HEK293 (cell line): ENCODE results near the gene PLCL2.

Experiments used
- CTCF ChIA-PET: fragments of 350-600 bp; formaldehyde crosslinking; extraction: SDS; loops from one replicate; lab custom pipeline; 2021; ENCODE audit warnings: antibody characterized with exemption; lab: Yijun Ruan, JAX
- POLR2A ChIA-PET: fragments of 300-600 bp; formaldehyde crosslinking; extraction: SDS; loops from one replicate; lab custom pipeline; 2020; ENCODE audit warnings: antibody characterized with exemption, inconsistent platforms; lab: Yijun Ruan, JAX
- H3K27ac ChIP-seq: fragments of 200-500 bp; sonication (Bioruptor generic); 2 replicates; pipeline ENCODE4 v1.5.1; 2014; ENCODE audit warnings: low read depth, low read length, control low read depth, inconsistent platforms; ENCODE audit errors: extremely low read depth
- H3K36me3 ChIP-seq, 2 experiments: fragments of 200-500 bp in 1 of 2; sonication (Bioruptor generic) in 1 of 2; 1 replicate in 1 of 2; 2 replicates in 1 of 2; pipeline ENCODE4 v1.5.1; 2014 to 2017; ENCODE audit warnings: inconsistent platforms in 2 of 2, low read length in 2 of 2; ENCODE audit not compliant: control insufficient read depth in 2 of 2, insufficient read depth in 1 of 2
- H3K4me1 ChIP-seq: fragments of 200-500 bp; sonication (Bioruptor generic); 2 replicates; pipeline ENCODE4 v1.5.1; 2014; ENCODE audit warnings: mild to moderate bottlenecking, low read length, inconsistent platforms; ENCODE audit not compliant: control insufficient read depth, insufficient read depth
- H3K4me3 ChIP-seq: 2 replicates; pipeline ENCODE4 v1.5.1; 2011; ENCODE audit warnings: low read depth, mild to moderate bottlenecking, control low read depth, low read length, moderate library complexity
- H3K9me3 ChIP-seq: fragments of 200-500 bp; sonication (Bioruptor generic); 2 replicates; pipeline ENCODE4 v1.5.1; 2014; ENCODE audit warnings: low read depth, low read length, inconsistent platforms; ENCODE audit not compliant: control insufficient read depth, insufficient read depth
- OSR2 ChIP-seq: fragments of 450-650 bp; formaldehyde crosslinking; IDR thresholded peaks from 2 replicates; pipeline ENCODE4 v1.5.1; 2016; ENCODE audit warnings: missing biosample characterization, missing genetic modification characterization
- SALL2 ChIP-seq: fragments of 450-650 bp; formaldehyde crosslinking; IDR thresholded peaks from 2 replicates; pipeline ENCODE4 v1.5.0; 2017; ENCODE audit warnings: missing biosample characterization, mild to moderate bottlenecking, missing genetic modification characterization, borderline replicate concordance
- SCRT2 ChIP-seq: fragments of 450-650 bp; formaldehyde crosslinking; IDR thresholded peaks from 2 replicates; pipeline ENCODE4 v1.5.1; 2016; ENCODE audit warnings: missing biosample characterization, missing genetic modification characterization
- ZBTB48 ChIP-seq: fragments of 450-650 bp; formaldehyde crosslinking; IDR thresholded peaks from 2 replicates; pipeline ENCODE4 v1.5.1; 2016; ENCODE audit warnings: missing biosample characterization, missing genetic modification characterization
- ZFHX2 ChIP-seq: fragments of 450-650 bp; formaldehyde crosslinking; conservative IDR thresholded peaks from 2 replicates; pipeline ENCODE4 v1.5.1; 2016; ENCODE audit warnings: missing biosample characterization, missing genetic modification characterization
- ZNF121 ChIP-seq: fragments of 450-650 bp; formaldehyde crosslinking; IDR thresholded peaks from 2 replicates; pipeline ENCODE4 v1.5.1; 2016; ENCODE audit warnings: missing biosample characterization, missing genetic modification characterization
- ZNF174 ChIP-seq: fragments of 450-650 bp; formaldehyde crosslinking; IDR thresholded peaks from 2 replicates; pipeline ENCODE4 v1.5.0; 2017; ENCODE audit warnings: missing biosample characterization, mild to moderate bottlenecking, missing genetic modification characterization
- ZNF24 ChIP-seq: fragments of 450-650 bp; formaldehyde crosslinking; IDR thresholded peaks from 2 replicates; pipeline ENCODE4 v1.5.1; 2016; ENCODE audit warnings: missing biosample characterization, missing genetic modification characterization
- ZNF266 ChIP-seq: fragments of 450-650 bp; formaldehyde crosslinking; IDR thresholded peaks from 2 replicates; pipeline ENCODE4 v1.5.1; 2016; ENCODE audit warnings: missing biosample characterization, missing genetic modification characterization, low read depth
- ZNF37A ChIP-seq: fragments of 450-650 bp; IDR thresholded peaks from 2 replicates; pipeline ENCODE4 v1.5.1; 2018; ENCODE audit warnings: missing biosample characterization, missing genetic modification characterization
- ZNF521 ChIP-seq: fragments of 450-650 bp; formaldehyde crosslinking; IDR thresholded peaks from 2 replicates; pipeline ENCODE4 v1.5.1; 2017; ENCODE audit warnings: missing biosample characterization, mild to moderate bottlenecking, missing genetic modification characterization
- ZNF571 ChIP-seq: fragments of 450-650 bp; formaldehyde crosslinking; IDR thresholded peaks from 2 replicates; pipeline ENCODE4 v1.5.0; 2017; ENCODE audit warnings: missing biosample characterization, missing genetic modification characterization
- ZNF621 ChIP-seq: fragments of 450-650 bp; formaldehyde crosslinking; IDR thresholded peaks from 2 replicates; pipeline ENCODE4 v1.5.1; 2017; ENCODE audit warnings: missing biosample characterization, missing genetic modification characterization
- ZNF629 ChIP-seq: fragments of 450-650 bp; formaldehyde crosslinking; IDR thresholded peaks from 2 replicates; pipeline ENCODE4 v1.5.1; 2017; ENCODE audit warnings: missing biosample characterization, missing genetic modification characterization
- ZNF654 ChIP-seq: fragments of 450-650 bp; formaldehyde crosslinking; IDR thresholded peaks from 2 replicates; pipeline ENCODE4 v1.5.1; 2016; ENCODE audit warnings: low read depth, missing biosample characterization, missing genetic modification characterization
- ZNF660 ChIP-seq: fragments of 450-650 bp; IDR thresholded peaks from 2 replicates; pipeline ENCODE4 v1.5.1; 2018; ENCODE audit warnings: missing biosample characterization, mild to moderate bottlenecking, missing genetic modification characterization
- ZNF664 ChIP-seq: fragments of 450-650 bp; formaldehyde crosslinking; IDR thresholded peaks from 2 replicates; pipeline ENCODE4 v1.5.1; 2016; ENCODE audit warnings: missing biosample characterization, missing genetic modification characterization
- ZNF670 ChIP-seq: fragments of 450-650 bp; formaldehyde crosslinking; IDR thresholded peaks from 2 replicates; pipeline ENCODE4 v1.5.1; 2016; ENCODE audit warnings: missing biosample characterization, missing genetic modification characterization, low read depth
- TF ChIP-seq, protein P1 (sequence below): sonication (generic); formaldehyde crosslinking; IDR thresholded peaks from 2 replicates; pipeline ENCODE4 v1.8.1; 2022; ENCODE audit warnings: mild to moderate bottlenecking, moderate library complexity, missing genetic modification reagents
- TF ChIP-seq, protein P2 (sequence below): fragments of 450-650 bp; formaldehyde crosslinking; IDR thresholded peaks from 2 replicates; pipeline ENCODE4 v1.5.1; 2017; ENCODE audit warnings: missing biosample characterization, missing genetic modification characterization
- TF ChIP-seq, protein P3 (sequence below): fragments of 450-650 bp; IDR thresholded peaks from 2 replicates; pipeline ENCODE4 v1.5.1; 2018; ENCODE audit warnings: missing biosample characterization, missing genetic modification characterization
- TF ChIP-seq, protein P4 (sequence below): fragments of 450-650 bp; formaldehyde crosslinking; IDR thresholded peaks from 2 replicates; pipeline ENCODE4 v1.5.1; 2016; ENCODE audit warnings: missing biosample characterization, missing genetic modification characterization, low read depth
- TF ChIP-seq, protein P5 (sequence below): fragments of 450-650 bp; formaldehyde crosslinking; IDR thresholded peaks from 2 replicates; pipeline ENCODE4 v1.5.1; 2016; ENCODE audit warnings: missing biosample characterization, missing genetic modification characterization

Gene PLCL2

DNA sequence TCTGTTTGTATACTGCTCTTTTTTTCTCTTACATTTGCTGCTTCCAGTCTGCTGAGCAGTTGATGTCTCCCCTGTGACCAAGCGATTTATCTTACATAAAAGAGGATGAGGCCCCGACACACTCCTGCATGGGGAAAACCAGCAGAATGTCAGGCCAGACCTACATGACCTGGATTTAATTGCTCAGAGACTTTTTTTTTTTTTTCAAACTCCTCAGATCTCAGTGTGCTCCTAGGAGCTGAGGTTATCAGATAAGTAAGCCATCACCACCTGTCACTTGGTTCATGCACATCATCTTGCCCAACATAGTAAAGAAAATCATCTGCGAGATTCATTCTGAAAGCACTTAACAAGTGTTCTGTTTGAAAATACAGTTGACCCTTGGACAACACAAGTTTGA is 163.1 kb downstream of the PLCL2 start:
- Histone ChIP-seq H3K27ac (no peak overlapping the region), H3K4me1 (no peaks in the 10 kb centered on the region), H3K36me3 (no peaks in the 10 kb centered on the region), H3K9me3 (no peaks in the 10 kb centered on the region; the same call in 1 of the 2 replicates), H3K4me3 (no peak overlapping the region)
- ChIA-PET CTCF (no interaction called here), POLR2A (no interaction called here)
- TF ChIP-seq ZNF37A (tag by site-specific recombination) (no peak), SCRT2 (tag by site-specific recombination) (no peak), ZNF266 (tag by site-specific recombination) (no peak), ZNF660 (tag by site-specific recombination) (no peak), ZNF571 (tag by site-specific recombination) (no peak), SALL2 (tag by site-specific recombination) (no peak), ZNF654 (tag by site-specific recombination) (no peak), ZNF174 (no peak), ZNF24 (no peak), ZNF121 (tag by site-specific recombination) (no peak), OSR2 (no peak), ZNF664 (tag by site-specific recombination) (no peak)
- TF ChIP-seq, protein P1, sequence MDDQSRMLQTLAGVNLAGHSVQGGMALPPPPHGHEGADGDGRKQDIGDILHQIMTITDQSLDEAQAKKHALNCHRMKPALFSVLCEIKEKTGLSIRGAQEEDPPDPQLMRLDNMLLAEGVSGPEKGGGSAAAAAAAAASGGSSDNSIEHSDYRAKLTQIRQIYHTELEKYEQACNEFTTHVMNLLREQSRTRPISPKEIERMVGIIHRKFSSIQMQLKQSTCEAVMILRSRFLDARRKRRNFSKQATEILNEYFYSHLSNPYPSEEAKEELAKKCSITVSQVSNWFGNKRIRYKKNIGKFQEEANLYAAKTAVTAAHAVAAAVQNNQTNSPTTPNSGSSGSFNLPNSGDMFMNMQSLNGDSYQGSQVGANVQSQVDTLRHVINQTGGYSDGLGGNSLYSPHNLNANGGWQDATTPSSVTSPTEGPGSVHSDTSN: no peak
- TF ChIP-seq, protein P2, sequence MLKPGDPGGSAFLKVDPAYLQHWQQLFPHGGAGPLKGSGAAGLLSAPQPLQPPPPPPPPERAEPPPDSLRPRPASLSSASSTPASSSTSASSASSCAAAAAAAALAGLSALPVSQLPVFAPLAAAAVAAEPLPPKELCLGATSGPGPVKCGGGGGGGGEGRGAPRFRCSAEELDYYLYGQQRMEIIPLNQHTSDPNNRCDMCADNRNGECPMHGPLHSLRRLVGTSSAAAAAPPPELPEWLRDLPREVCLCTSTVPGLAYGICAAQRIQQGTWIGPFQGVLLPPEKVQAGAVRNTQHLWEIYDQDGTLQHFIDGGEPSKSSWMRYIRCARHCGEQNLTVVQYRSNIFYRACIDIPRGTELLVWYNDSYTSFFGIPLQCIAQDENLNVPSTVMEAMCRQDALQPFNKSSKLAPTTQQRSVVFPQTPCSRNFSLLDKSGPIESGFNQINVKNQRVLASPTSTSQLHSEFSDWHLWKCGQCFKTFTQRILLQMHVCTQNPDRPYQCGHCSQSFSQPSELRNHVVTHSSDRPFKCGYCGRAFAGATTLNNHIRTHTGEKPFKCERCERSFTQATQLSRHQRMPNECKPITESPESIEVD (tag by site-specific recombination): no peak
- TF ChIP-seq, protein P3, sequence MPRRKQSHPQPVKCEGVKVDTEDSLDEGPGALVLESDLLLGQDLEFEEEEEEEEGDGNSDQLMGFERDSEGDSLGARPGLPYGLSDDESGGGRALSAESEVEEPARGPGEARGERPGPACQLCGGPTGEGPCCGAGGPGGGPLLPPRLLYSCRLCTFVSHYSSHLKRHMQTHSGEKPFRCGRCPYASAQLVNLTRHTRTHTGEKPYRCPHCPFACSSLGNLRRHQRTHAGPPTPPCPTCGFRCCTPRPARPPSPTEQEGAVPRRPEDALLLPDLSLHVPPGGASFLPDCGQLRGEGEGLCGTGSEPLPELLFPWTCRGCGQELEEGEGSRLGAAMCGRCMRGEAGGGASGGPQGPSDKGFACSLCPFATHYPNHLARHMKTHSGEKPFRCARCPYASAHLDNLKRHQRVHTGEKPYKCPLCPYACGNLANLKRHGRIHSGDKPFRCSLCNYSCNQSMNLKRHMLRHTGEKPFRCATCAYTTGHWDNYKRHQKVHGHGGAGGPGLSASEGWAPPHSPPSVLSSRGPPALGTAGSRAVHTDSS (tag by site-specific recombination): no peak

DNA sequence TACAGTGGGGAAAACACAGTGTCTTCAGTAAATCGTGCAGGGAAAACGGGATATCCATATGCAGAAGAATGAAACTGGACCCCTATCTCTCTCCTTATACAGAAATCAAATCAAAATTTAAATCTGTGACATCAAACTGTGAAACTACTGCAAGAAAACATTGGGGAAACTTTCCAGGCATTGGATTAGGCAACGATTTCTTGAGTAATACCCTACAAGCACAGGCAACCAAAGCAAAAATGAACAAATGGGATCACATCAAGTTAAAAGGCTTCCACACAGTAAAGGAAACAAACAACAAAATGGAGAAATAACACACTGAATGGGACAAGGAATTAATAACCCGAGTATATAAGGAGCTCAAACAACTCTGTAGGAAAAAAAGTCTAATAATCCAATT is 165.3 kb downstream of the PLCL2 start:
- ChIA-PET POLR2A (no interaction called here), CTCF (interaction anchor here (1.9 kb wide), 1 partner anchor 18 kb away, joined by 4 read pairs; no protein-coding TSS in a partner anchor)
- Histone ChIP-seq H3K27ac (no peak overlapping the region), H3K4me1 (no peaks in the 10 kb centered on the region), H3K36me3 (no peaks in the 10 kb centered on the region), H3K9me3 (no peaks in the 10 kb centered on the region; the same call in 1 of the 2 replicates), H3K4me3 (no peak overlapping the region)
- TF ChIP-seq ZNF521 (tag by site-specific recombination) (no peak), ZNF621 (tag by site-specific recombination) (no peak), ZFHX2 (tag by site-specific recombination) (no peak), ZNF629 (tag by site-specific recombination) (no peak), ZNF654 (tag by site-specific recombination) (no peak), ZBTB48 (no peak), ZNF670 (no peak)
- TF ChIP-seq, protein P4, sequence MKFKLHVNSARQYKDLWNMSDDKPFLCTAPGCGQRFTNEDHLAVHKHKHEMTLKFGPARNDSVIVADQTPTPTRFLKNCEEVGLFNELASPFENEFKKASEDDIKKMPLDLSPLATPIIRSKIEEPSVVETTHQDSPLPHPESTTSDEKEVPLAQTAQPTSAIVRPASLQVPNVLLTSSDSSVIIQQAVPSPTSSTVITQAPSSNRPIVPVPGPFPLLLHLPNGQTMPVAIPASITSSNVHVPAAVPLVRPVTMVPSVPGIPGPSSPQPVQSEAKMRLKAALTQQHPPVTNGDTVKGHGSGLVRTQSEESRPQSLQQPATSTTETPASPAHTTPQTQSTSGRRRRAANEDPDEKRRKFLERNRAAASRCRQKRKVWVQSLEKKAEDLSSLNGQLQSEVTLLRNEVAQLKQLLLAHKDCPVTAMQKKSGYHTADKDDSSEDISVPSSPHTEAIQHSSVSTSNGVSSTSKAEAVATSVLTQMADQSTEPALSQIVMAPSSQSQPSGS (tag by site-specific recombination): no peak
- TF ChIP-seq, protein P5, sequence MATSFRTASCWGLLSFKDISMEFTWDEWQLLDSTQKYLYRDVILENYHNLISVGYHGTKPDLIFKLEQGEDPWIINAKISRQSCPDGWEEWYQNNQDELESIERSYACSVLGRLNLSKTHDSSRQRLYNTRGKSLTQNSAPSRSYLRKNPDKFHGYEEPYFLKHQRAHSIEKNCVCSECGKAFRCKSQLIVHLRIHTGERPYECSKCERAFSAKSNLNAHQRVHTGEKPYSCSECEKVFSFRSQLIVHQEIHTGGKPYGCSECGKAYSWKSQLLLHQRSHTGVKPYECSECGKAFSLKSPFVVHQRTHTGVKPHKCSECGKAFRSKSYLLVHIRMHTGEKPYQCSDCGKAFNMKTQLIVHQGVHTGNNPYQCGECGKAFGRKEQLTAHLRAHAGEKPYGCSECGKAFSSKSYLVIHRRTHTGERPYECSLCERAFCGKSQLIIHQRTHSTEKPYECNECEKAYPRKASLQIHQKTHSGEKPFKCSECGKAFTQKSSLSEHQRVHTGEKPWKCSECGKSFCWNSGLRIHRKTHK (tag by site-specific recombination): no peak
